Ishikawa (cell line): ENCODE data around the gene ZFAND3.

Source experiments
- CEBPB ChIP-seq: IDR thresholded peaks from 2 replicates; pipeline ENCODE4 v1.6.1; 2012
- EGR1 ChIP-seq: IDR thresholded peaks from 2 replicates; pipeline ENCODE4 v1.6.1; 2012
- EP300 ChIP-seq: IDR thresholded peaks from 2 replicates; pipeline ENCODE4 v1.6.1; 2012; ENCODE audit warnings: borderline replicate concordance
- FOXM1 ChIP-seq: IDR thresholded peaks from 2 replicates; pipeline ENCODE4 v1.6.1; 2012; ENCODE audit warnings: low read depth, borderline replicate concordance
- MAX ChIP-seq: IDR thresholded peaks from 2 replicates; pipeline ENCODE4 v1.6.1; 2012
- NFIC ChIP-seq: IDR thresholded peaks from 2 replicates; pipeline ENCODE4 v1.6.1; 2012
- RAD21 ChIP-seq: IDR thresholded peaks from 2 replicates; pipeline ENCODE4 v1.6.1; 2012; ENCODE audit warnings: low read depth
- REST ChIP-seq: IDR thresholded peaks from 2 replicates; pipeline ENCODE4 v1.6.1; 2012; ENCODE audit warnings: low read depth, mild to moderate bottlenecking
- TAF1 ChIP-seq: IDR thresholded peaks from 2 replicates; pipeline ENCODE4 v1.6.1; 2012; ENCODE audit warnings: low read depth, mild to moderate bottlenecking
- TEAD4 ChIP-seq: IDR thresholded peaks from 2 replicates; pipeline ENCODE4 v1.6.1; 2012
- YY1 ChIP-seq: IDR thresholded peaks from 2 replicates; pipeline ENCODE4 v1.6.1; 2012; ENCODE audit warnings: low read depth

- no peak for TF ChIP-seq TEAD4
- TF ChIP-seq TAF1, result no peak
- TF ChIP-seq CEBPB, result no peak
- no peak for TF ChIP-seq EP300
- TF ChIP-seq MAX, result no peak
- no peak for TF ChIP-seq REST
- no peak for TF ChIP-seq NFIC
- no peak for TF ChIP-seq YY1
- no peak for TF ChIP-seq RAD21
- no peak for TF ChIP-seq FOXM1
- TF ChIP-seq EGR1, result no peak
Measured at GRCh38 chr6:37862992-37863391, 43.5 kb downstream of the ZFAND3 start.
